HL-60/S4 treated with phorbol 12-myristate 13-acetate at 8.2 ng/mL for 4 days and 3 days (cell line): ENCODE measurements around the gene OCRL.

Source experiments
- in situ Hi-C: fragments of 300-500 bp; cut with MboI; formaldehyde crosslinking; loops from 2 replicates; pipeline ENCODE4 v1.15.0; 2022; ENCODE audit warnings: low sequenced_read_pairs

OCRL gene

DNA sequence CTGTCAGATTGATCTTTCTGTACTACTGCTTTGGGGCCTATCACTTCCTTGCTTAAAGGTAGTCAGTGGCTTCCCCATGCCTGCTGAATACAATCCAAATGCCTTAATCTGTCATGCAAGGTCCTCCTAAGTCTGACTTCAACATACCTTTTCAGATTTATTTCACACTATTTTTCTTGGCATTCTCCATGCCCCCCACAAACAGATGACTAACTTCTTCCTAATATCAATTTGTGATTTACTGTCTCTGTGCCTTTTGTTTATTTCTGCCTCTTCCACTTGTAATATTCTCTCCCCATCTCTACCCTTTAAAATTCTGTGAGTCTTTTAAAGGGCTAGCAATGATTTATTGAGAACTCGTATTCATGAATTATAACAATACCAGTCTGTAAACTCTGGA is 41.8 kb downstream of the OCRL start:
- in situ Hi-C loops, result no loop called here

DNA sequence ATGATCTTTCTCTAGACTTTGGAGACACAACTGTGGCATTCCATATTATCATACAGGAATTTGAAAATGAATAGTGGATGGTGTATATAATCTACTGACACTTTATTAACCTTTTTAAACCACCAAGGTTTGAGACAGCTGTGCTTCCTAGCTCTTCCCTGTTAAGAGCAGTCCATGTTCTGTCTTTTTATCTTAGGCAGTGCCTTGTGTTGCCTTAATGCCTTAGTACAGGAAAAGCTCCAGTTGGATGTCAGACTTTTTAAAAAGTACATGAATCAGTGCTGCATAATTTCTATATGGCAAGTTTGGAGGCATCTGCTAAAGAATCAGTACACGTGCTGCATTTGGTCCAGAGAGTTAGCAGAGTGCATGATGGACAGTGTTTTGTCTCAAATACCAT is 45.1 kb downstream of the OCRL start:
- in situ Hi-C loops, result no loop called here

DNA sequence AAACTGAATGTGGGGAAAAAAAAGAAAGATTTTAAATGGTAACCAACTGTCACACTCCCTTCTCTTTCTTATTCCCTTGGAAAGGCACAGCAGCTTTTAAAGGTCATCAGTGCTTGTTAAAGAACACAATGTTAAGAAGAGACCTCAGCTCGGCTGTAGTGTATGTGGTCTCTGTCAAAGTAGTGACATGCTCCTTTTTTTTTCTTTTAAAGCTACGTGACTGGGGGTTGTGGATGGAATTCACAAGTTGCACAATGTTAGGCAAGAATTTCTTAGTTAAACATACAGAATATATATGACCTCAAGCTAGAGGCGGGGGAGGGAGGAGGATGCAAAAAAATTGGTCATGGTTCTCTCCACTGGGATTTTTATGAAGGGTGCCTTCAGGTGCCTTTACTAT is 45.6 kb downstream of the OCRL start:
- in situ Hi-C loops, result no loop called here

DNA sequence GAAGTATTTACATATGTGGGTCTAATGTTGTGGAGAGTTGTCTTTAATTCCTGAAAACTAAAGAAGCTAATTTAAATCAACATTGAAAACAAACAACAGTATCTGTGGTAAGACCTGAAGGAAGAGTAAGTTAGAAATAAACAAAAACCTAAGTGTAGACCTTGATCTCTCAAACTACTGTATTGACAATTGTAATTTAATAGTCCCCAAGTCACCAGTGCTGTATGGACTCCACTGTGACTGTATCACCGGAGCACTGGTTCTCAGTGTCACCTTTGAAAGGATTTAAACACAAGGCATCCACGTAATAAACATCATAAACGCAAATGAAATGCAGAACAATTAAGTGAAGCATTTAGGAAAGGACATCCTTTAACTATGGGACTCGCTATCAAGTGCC is 46.4 kb downstream of the OCRL start:
- in situ Hi-C loops, result no loop called here

DNA sequence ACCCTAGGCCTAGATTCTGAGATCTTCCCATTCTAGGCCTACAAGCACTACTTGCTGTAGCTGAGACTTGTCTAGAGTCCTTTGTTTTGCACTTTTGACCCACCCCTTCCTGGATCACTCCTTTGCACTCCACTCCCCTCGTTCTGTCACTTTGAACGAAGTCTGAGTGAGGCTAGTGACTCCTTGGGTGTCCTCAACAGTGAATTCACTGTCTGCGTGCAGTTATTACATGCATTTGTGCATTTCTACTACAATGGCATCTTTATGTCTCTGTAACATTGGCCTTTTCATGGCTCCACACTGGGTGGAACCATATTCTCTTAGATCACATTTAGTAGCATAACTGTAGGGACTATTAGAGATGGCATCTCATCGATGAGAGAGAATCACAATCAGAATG is 50.5 kb downstream of the OCRL start:
- in situ Hi-C loops, result no loop called here

DNA sequence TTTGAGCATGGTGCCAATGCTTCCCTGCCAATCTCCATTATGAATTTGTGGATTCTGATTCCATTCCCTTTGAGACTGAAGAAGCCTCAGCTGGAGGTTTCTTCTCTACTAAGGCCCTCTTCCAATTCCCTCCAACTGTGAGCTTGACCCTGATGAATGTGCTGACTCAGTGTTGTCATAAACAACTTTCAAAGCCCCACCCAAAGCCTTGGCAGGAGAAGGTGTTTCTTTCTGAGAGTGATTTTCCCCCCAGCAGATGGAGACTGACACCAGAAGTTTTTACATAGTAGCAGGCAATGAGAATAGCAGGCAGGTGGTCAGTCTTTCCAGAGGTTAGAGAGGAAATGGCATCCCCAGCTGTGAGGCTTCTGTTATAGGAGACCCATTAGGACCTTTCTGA is 53.1 kb downstream of the OCRL start:
- in situ Hi-C loops, result no loop called here

DNA sequence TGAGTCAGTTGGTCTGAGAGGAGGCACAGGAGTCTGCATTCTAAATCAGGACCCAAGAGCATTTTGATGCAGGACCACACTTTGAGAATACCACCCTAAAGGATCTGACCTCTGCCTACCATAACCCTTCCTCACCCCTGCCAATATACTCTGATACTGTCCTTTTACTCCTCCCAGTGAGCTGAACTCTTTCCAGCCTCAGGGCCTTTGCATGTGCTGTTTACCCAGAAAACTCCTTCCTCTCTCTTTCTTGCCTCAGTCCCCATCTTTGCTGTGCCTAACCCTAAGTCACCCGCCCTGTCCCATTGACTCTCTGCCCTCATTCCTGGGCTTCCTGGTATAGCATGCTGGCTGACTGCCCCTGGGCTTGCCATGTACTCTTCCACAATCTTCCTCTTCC is 54.7 kb downstream of the OCRL start:
- in situ Hi-C loops, result no loop called here

DNA sequence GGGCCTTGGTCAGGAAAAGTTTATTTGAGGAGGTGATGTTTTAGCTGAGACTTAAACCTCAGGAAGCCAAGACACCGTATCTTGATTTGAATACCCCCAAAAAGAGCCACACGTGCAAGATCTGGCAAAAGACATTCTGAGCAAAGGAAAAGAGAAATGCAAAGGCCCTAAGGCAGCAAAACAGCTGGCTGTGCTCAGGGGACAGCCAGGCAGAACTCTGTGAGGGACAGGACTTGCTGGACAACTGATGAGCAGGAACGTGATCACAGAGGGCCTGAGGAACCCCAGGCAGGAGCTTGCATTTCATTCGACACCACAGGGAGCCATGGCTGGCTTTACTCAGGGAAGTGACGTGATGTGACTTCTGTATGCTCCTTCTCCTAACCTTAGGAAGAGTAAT is 56.0 kb downstream of the OCRL start:
- in situ Hi-C loops, result no loop called here

DNA sequence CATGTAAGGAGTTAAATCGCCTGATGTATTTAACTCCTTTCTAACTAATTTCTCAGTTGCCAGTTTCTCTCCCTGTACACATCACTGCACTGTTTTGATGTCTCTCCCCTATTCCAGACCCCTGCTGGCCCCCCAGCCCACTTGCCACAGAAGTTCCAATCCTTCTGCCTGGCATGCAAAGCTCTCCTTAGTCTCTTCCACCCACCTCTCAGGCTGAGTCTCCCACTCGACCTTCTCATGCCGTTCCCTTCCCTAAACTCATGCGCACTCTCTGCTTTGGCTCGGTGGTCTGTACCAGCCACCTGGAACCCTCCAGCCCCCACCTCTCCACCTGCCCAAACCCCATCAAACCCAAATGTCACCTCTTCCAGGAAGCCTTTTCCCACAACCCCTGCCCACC is 57.8 kb downstream of the OCRL start:
- in situ Hi-C loops, result no loop called here

DNA sequence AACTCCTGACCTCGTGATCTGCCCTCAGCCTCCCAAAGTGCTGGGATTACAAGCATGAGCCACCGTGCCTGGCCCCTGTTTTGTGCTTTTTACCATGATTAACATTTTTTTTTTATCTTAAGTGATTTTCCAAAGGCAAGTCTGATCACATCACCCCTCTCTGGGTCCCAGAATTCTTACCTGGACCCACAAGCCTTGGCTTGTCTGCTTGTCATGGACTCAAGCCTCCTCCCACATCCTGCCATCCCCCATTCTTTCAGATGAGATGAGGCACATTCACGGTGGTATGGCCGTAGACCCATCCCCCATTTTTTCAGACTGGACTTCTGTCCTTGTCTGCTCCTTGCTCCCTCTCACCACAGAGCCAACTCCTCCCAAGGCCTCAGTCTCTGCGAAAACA is 59.4 kb downstream of the OCRL start:
- in situ Hi-C loops, result no loop called here

DNA sequence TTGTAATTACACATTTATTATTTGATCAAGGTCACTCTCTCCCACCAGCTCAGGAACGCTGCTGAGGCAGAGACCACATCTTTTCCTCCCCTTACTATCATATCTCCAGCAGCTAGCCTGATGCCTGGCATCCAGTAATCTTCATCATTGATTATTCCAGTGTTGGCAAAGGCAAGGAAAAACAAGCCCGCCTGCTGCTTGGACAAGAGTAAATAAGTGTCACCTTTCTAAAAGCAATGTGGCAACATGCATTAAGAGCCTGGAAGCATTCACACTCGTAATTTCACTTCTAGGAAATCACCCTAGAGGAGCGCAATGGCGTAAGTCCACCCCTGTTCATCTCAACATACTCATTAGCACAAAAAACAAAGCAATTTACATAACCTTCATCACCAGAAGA is 59.9 kb downstream of the OCRL start:
- in situ Hi-C loops, result loop anchor here (25.0 kb wide), 1 partner anchor 462 kb away; no protein-coding TSS in a partner anchor

DNA sequence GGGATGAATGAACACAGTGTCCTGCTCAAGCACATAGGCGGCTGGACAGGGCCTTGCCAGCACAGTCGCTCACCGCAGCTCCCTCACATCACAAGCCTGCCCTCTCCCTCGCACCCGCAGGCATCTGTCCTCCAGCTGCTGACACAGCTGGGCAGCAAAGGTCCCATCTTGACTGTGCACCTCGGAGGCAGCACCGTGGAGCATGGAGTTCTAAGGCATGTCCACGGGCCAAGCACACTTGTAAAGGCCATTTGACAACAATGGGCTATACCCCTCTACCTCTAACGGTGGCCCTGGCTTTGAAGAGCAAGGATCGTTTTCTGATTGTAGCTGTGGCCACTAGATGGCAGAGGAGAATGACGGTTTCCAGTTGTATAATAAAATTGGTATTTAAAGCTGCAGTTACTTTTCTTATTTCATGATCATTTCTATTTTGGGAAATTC is 60.9 kb downstream of the OCRL start:
- in situ Hi-C loops, result loop anchor here (25.0 kb wide), 1 partner anchor 461 kb away; no protein-coding TSS in a partner anchor

DNA sequence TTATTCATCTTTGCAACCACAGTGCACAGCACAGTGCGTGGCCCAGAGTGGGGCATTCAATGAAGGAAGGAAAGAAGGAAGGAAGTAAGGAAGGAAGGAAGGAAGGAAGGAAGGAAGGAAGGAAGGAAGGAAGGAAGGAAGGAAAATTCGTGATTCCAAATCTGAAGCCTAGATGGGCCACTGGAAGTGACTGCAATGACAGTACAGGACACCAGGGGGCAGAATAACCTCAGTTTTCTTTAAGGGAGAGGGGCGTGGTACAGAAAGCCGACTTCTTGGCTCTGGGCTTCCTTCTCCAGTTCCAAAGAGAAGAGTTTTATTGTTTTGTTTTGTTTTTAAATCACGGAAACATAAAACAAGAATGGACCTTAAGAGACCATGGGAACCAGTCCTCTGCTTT is 66.9 kb downstream of the OCRL start:
- in situ Hi-C loops, result loop anchor here (25.0 kb wide), 1 partner anchor 455 kb away; no protein-coding TSS in a partner anchor

DNA sequence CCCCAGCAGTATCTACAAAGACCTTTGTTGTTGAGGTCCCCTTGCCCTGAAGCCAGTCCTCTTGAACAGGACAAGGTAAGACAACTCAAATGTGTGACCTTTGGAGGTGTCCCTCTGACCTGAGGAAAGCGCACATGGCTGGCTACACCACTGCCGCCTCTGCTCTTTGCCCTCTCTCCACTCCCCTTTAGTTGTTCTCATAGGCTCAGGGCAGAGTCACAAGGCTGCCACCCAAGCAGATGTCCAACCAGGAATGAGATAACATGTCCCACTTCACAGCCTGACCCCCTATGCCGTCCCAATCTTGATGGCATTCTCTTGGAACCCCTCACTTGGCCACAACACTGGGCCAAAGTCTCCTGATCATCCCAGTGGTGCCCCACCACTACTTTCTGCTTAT is 68.4 kb downstream of the OCRL start:
- in situ Hi-C loops, result loop anchor here (25.0 kb wide), 1 partner anchor 454 kb away; no protein-coding TSS in a partner anchor

DNA sequence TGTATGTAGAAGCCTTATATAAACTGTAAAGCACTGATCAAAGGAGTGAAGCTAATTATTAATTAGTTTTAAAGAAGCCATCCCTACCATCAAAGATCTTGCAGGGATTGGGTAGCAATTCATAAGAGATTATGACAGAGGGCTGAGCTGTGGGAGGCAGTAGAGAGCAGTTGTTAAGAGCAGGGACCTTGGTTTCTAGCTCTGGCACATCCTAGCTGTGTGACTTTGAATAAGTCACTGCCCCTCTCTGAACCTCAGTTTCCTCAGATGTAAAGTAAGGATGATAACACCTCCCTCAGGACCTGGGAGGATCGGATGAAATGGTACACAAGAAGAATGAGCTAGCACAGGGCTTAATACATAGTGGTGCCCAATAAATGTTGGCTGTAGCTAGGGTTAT is 69.3 kb downstream of the OCRL start:
- in situ Hi-C loops, result loop anchor here (25.0 kb wide), 1 partner anchor 453 kb away; no protein-coding TSS in a partner anchor

DNA sequence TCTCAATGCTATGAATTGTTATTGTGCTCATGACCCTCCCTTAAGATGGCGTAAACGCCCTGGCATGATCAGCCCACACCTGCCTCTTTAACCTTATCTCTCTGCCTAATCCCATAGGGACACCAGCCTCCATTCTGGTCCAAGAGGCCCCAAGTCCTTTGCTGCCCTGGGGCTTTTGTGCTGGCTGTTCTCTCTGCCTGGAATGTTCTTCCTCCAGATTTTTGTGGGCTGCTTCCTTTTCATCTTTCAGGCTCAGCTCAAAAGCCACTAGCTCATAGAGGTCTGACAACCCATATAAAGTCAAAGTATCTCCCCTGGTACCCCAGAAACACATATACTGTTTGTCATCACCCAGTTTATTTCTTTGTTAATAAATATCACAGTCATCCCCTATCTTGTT is 72.3 kb downstream of the OCRL start:
- in situ Hi-C loops, result loop anchor here (25.0 kb wide), 1 partner anchor 450 kb away; no protein-coding TSS in a partner anchor

DNA sequence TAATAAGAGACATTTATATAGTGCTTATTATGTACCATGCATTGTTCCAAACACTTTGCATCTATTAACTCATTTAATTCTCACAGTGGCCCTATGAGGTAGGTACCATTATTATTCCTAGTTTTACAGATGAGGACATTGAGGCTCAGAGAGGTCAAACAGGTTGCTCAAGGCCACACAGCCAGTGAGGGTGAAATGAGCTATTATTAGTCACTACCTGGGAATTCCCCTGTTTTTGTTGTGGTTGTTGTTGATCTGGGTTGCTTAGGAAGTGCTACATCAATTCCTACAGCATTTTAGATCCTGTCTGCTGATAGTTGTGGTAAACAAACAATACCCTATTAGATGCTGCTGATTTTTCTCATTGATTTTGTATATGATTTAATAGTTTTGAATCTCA is 73.5 kb downstream of the OCRL start:
- in situ Hi-C loops, result loop anchor here (25.0 kb wide), 1 partner anchor 449 kb away; no protein-coding TSS in a partner anchor

DNA sequence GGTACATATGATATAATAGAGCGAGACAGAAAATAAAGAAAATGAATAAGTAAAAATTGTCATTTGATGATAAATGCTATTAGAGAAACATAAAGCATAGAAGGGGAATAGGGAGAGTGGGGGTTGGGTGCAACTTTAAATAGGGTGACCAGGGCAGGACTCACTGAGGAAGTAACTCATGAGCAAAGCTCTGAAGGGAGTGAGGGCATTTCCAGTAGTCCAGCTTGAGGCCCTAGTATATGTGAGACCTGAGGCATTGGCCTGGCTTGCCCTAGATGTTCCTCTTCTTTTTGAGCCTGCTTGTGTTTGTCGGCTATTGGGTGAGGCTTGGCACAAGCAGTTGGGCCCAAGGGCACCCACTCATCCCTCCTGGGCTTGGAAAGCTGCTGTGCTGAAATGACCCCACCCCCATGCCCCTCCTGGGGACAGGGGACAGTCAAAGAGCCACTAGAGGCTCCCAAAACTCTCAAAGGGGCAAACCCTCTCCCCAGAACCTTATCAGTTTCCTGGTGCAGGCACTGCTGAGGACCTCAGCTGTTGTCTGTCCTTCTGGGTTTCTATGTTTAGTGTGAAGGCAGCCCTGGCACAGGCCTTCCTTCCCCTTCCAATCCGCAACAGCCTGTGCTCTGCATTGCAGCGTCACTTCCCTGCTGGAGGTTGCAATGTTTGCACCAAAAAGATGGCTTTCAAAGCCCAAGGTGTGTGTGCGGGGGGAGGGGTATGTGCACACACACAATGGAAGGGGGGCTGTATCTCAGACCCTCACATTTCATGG is 74.6 kb downstream of the OCRL start:
- in situ Hi-C loops, result loop anchor here (25.0 kb wide), 1 partner anchor 448 kb away; no protein-coding TSS in a partner anchor

DNA sequence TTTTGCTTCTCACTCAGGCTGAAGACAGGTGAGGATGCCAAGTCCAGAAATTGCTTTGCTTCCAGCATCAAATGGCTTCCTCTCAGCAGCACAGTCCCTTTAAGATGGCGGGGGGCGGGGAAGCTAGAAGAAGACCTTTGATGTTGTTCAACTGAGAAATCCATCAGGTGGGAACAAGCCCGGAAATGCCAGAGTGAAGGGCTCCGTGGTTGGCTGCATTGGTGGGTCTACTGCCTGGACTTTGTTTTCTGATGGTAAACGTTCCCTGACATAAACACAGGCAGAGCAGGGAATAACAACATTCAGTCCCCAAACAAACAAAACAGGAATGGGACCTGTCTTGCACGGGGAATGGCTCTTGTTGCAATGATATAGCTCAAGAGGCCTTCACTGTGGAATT is 77.4 kb downstream of the OCRL start:
- in situ Hi-C loops, result loop anchor here (25.0 kb wide), 1 partner anchor 445 kb away; no protein-coding TSS in a partner anchor

DNA sequence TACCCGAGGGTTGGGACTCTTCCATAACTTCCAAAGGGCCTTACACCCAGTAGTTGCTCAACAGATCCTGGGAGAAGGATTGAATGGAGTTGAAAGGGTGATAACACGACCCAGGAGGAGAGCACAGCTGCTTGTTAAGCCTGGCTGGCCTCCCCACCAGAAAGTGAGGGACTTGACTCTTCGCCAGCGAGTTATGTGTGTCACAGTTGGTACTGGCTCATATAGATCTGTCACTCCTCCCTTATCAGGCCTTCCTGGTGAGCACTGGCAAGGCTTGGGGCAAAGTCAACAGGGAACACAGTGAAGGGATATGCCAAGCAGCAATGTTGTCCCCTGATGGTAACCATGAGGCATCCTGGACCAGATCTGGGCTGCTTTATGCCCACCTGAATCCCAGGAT is 78.9 kb downstream of the OCRL start:
- in situ Hi-C loops, result loop anchor here (25.0 kb wide), 1 partner anchor 443 kb away; no protein-coding TSS in a partner anchor

DNA sequence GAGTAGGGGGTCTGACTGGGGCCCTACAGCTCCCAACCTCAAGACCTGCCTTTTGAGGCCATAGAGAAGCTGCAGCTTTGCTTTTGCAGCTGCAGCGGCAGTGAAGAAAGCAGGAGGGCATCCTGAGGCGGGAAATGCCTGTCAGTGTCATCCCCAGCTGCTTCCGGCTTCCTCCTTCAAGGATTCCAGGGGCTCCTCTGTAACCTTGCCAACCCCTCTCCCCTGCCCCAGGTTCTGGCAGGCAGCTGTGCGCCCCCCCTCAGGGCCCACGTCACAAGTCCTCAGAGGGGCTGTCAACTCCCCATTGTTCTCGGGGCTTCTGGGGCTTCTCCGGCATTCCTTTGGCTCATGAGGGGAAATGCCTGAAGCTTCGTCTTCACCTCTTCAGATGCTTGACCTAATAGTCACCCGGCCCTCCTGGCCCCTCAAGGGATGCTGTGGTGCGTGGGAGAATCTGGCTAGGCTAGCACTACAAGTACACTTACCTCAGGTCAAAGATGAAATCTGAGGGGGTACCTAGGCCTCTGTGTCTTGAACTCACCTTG is 82.8 kb downstream of the OCRL start:
- in situ Hi-C loops, result loop anchor here (25.0 kb wide), 1 partner anchor 439 kb away; no protein-coding TSS in a partner anchor

DNA sequence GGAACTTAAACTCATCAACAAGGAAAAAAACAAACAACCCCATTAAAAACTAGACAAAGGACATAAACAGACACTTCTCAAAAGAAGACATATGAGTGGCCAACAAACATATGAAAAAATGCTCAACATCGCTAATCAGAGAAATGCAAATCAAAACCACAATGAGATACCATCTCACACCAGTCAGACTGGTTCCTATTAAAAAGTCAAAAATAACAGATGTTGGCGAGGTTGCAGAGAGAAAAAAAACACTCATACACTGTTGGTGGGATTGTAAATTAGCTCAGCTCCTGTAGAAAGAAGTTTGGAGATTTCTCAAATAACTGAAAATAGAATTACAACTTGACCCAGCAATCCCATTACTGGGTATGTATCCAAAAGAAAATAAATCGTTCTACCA is 86.0 kb downstream of the OCRL start:
- in situ Hi-C loops, result loop anchor here (25.0 kb wide), 1 partner anchor 186 kb away; no protein-coding TSS in a partner anchor
